ENCODE results near the gene HAND2. TPM values are rescaled to one million over a fixed set of nuclear protein-coding genes. Genes with fewer than 3 reads are reported as not detected.

Gene HAND2
- total RNA-seq, 1 donor from 2014 or later, result not detected

DNA sequence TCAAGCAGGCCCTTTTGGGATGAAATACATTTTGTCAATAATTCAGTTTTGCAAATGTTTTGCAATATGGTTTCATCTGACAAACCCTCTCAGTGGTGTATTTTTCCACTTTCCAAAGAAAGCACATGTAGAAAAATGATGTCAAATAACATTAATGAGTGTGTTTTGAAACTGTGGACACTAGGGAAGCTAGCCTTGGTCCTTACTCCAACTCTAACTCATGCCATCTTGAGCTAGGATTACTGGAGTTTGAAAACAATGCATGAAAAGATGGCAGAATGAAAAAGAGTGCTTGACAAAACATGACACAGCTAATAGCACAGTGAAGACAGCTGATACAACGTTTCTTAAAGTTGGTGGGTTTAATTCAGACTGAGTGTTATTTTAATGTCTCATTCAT lies 41.4 kb downstream of the HAND2 start:
- intact Hi-C loops (cut with micrococcal nuclease), result no loop called here
- peaks cover 9% of the 10 kb centered on the region for H3K4me1 Mint-ChIP-seq (ENCODE audit: low read depth)
- H3K9me3 Mint-ChIP-seq, result no peaks in the 10 kb centered on the region
- peaks cover 3% of the 10 kb centered on the region for H3K27me3 Mint-ChIP-seq (ENCODE audit: low read depth)
- no peak overlapping the region for H3K4me3 Mint-ChIP-seq (ENCODE audit: low read depth)
- DNase-seq (ENCODE audit: low spot score), result no peak
- no peak overlapping the region for H3K27ac Mint-ChIP-seq
- no peaks in the 10 kb centered on the region for H3K36me3 Mint-ChIP-seq (ENCODE audit: low read depth)

DNA sequence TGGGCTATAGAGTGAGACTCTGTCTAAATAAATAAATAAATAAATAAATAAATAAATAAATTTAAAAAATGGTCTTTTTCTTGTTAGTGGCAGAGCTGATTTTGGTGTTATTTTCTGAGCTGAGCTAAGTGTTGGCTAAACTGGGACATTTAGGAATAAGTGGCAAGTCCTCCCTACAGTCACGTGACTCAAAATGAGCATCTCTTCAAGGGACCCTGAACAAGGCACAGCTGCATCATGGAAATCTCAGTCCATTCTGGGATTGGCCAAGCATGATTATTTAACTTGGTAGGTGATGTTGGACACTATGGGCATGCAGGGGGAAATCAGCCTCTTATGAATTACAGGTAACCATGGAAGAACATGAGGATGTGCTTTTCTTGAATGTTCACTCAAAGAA lies 42.0 kb downstream of the HAND2 start:
- peaks cover 3% of the 10 kb centered on the region for H3K27me3 Mint-ChIP-seq (ENCODE audit: low read depth)
- DNase-seq (ENCODE audit: low spot score), result no peak
- no peak overlapping the region for H3K4me3 Mint-ChIP-seq (ENCODE audit: low read depth)
- no peak overlapping the region for H3K27ac Mint-ChIP-seq
- intact Hi-C loops (cut with micrococcal nuclease), result no loop called here
- no peaks in the 10 kb centered on the region for H3K9me3 Mint-ChIP-seq
- H3K36me3 Mint-ChIP-seq (ENCODE audit: low read depth), result no peaks in the 10 kb centered on the region
- H3K4me1 Mint-ChIP-seq (ENCODE audit: low read depth), result peaks cover 9% of the 10 kb centered on the region

DNA sequence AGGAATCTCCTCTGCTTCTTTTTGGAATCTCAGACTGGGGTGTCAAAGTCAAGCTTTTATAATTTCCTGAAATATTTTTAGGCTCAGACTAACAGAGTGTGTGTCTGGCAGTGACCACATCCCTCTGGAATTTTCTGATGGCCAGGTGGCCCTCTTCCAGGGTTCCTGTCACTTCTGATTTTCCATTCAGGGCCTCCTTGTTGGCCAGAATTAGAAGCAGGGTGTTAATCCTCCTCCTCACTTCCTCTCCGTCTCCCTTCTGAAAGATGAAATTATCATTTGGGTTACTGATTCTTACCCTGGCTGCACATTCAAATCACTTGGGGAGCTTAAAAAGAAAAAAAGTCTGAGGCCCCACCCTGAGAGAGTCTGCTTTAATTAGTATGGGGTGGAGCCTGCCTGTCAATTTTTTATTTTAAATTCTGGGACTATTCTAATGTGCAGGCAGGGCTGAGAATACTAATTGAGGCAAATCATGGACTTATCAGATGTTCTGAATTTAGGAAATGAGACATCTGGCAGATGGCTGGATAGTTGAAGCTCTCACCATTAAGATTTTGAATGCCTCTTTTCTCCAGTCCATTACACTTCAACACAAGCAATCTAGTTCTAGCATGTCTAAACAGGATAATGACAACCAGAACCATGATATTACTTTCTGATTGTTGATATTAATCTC lies 43.2 kb downstream of the HAND2 start:
- no peaks in the 10 kb centered on the region for H3K36me3 Mint-ChIP-seq (ENCODE audit: low read depth)
- intact Hi-C loops (cut with micrococcal nuclease), result no loop called here
- H3K4me3 Mint-ChIP-seq (ENCODE audit: low read depth), result no peak overlapping the region
- no peaks in the 10 kb centered on the region for H3K9me3 Mint-ChIP-seq
- peaks cover 9% of the 10 kb centered on the region for H3K4me1 Mint-ChIP-seq (ENCODE audit: low read depth)
- no peak overlapping the region for H3K27ac Mint-ChIP-seq
- H3K27me3 Mint-ChIP-seq (ENCODE audit: low read depth), result no peaks in the 10 kb centered on the region
- DNase-seq (ENCODE audit: low spot score), result no peak

DNA sequence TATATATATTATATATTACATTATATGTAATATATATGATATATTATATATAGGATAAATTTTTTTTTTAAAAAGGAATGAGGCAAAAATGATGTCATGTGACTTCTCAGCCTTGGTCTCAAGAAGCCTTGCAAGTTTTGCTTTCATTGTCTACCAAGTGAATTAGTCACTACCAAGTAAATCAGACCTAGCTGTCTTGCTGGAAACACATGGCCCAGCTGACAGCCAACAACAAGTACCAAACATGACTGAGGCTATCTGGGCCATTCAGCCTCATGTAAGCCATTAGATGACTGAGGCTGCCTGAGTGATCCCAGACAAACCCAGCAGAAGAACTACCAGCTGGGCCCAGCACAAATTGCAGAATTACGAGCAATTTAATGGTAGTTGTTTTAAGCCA lies 44.9 kb downstream of the HAND2 start:
- H3K4me1 Mint-ChIP-seq (ENCODE audit: low read depth), result no peaks in the 10 kb centered on the region
- no peak overlapping the region for H3K4me3 Mint-ChIP-seq (ENCODE audit: low read depth)
- peaks cover 1% of the 10 kb centered on the region for H3K27me3 Mint-ChIP-seq (ENCODE audit: low read depth)
- intact Hi-C loops (cut with micrococcal nuclease), result no loop called here
- no peak for DNase-seq (ENCODE audit: low spot score)
- no peak overlapping the region for H3K27ac Mint-ChIP-seq
- no peaks in the 10 kb centered on the region for H3K9me3 Mint-ChIP-seq
- H3K36me3 Mint-ChIP-seq (ENCODE audit: low read depth), result no peaks in the 10 kb centered on the region

DNA sequence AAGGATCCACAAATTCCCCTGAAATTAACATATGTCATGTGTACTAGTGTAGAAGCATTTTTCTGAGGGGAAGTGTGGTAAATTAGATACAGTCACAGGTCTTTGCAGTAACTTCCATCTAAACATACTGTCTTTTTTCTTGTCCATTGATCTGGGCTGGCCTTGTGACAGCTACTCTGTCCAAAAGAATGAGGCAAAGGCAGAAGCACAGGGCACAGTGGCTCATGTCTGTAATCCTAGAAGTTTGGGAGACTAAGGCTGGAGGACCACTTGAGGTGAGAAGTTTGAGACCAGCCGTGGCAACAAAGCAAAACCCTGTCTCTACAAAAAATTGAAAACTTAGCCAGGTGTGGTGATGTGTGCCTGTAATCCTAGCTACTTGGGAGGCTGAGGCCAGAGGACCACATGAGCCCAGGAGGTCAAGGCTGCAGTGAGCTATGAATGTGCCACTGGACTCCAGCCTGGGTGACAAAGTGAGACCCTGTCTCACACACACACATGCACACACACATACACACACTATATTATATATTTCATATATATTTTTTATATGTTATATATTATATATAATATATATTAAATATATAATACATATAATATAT lies 47.6 kb downstream of the HAND2 start:
- Mint-ChIP-seq H3K4me3 (ENCODE audit: low read depth) (no peak overlapping the region), H3K36me3 (ENCODE audit: low read depth) (no peaks in the 10 kb centered on the region), H3K4me1 (ENCODE audit: low read depth) (no peaks in the 10 kb centered on the region), H3K27me3 (ENCODE audit: low read depth) (peaks cover 1% of the 10 kb centered on the region), H3K9me3 (no peaks in the 10 kb centered on the region), H3K27ac (no peak overlapping the region)
- intact Hi-C loops (cut with micrococcal nuclease), result no loop called here
- DNase-seq (ENCODE audit: low spot score), result no peak

DNA sequence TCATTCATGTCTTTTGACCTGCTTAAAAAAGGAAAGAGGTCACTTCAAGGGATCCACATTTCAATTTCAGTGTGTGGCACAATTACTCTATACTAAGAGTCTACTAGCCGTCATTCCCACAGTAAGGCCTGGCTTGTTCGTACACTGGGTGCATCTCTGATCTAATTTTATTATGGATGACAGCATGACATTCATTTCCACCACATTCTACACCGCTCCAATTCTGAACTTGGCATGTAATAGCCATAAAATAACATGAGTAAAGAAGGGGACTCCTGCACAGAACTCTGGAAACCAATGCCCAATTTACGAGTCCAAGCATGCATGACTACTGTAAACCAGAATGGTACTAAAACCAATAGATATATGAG lies 51.1 kb downstream of the HAND2 start:
- H3K36me3 Mint-ChIP-seq (ENCODE audit: low read depth), result no peaks in the 10 kb centered on the region
- H3K9me3 Mint-ChIP-seq, result no peaks in the 10 kb centered on the region
- intact Hi-C loops (cut with micrococcal nuclease), result no loop called here
- DNase-seq (ENCODE audit: low spot score), result no peak
- peaks cover 1% of the 10 kb centered on the region for H3K27me3 Mint-ChIP-seq (ENCODE audit: low read depth)
- H3K4me1 Mint-ChIP-seq (ENCODE audit: low read depth), result no peaks in the 10 kb centered on the region
- H3K4me3 Mint-ChIP-seq (ENCODE audit: low read depth), result no peak overlapping the region
- no peak overlapping the region for H3K27ac Mint-ChIP-seq

DNA sequence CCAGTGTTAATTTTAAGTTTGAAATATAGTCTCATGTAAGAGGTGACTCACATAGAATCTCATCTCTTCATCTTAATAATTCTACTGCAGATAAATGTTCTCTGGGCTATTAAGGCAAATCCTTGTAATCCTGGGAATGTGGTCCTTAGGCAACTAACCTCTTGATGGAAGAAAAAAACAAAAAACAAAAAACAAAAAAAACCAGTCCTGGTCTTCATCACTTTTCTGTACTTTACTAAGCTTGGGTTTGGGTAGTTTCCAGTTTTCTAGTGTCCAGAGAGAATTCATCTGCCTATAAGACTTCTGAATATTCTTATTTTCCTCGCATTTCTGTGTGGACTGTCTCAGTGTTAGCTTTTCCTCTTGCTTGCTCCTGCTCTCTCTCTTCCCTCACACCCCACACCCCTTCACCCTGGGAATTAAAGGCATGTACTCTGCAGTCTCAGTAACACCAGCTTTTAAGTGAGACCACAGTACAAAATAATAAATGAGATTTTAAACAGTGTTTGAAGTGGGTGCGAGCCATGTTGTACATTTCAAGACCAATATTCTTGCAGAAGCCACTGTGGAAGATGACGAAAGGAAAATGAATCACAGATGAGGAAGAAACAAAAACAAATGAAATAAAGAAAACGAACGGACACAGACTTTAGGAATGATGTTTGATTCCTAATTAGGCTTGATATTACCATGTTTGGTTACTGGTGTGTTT lies 51.7 kb downstream of the HAND2 start:
- Mint-ChIP-seq H3K36me3 (ENCODE audit: low read depth) (no peaks in the 10 kb centered on the region), H3K27me3 (ENCODE audit: low read depth) (peaks cover 2% of the 10 kb centered on the region), H3K4me3 (ENCODE audit: low read depth) (no peak overlapping the region), H3K27ac (no peak overlapping the region), H3K4me1 (ENCODE audit: low read depth) (no peaks in the 10 kb centered on the region), H3K9me3 (no peaks in the 10 kb centered on the region)
- intact Hi-C loops (cut with micrococcal nuclease), result no loop called here
- DNase-seq (ENCODE audit: low spot score), result no peak

DNA sequence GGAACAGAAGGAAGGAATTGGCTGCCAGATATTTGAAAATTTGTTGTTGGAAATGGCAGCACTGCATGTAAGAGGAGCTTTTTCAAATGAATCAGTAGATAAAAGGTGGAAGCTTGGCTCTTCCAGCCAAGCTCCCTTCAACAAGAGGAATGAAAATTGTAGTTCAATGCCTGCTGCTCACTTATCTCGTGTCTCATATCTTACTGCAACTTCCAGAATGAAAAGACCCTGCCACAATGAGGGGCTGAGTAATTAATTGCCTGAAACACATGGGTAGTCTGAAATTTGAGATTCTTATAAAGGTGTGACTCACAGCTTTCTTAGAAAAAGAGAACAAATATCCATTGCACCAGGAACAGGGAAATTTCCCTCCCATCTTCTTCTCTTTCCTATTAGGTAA lies 53.0 kb downstream of the HAND2 start:
- Mint-ChIP-seq H3K27me3 (ENCODE audit: low read depth) (peaks cover 4% of the 10 kb centered on the region), H3K4me1 (ENCODE audit: low read depth) (no peaks in the 10 kb centered on the region), H3K4me3 (ENCODE audit: low read depth) (no peak overlapping the region), H3K27ac (no peak overlapping the region), H3K36me3 (ENCODE audit: low read depth) (no peaks in the 10 kb centered on the region), H3K9me3 (no peaks in the 10 kb centered on the region)
- DNase-seq (ENCODE audit: low spot score), result no peak
- intact Hi-C loops (cut with micrococcal nuclease), result no loop called here

Other genes with a start within 250 kb of the HAND2 start
- 380 and 393 TPM in 2 replicates for gene HMGB2, start 195.9 kb downstream of the HAND2 start, total RNA-seq
- 37.4 and 38.3 TPM in 2 replicates for gene SAP30, start 159.3 kb downstream of the HAND2 start, total RNA-seq
- not detected in 2 replicates for gene SCRG1, start 131.1 kb downstream of the HAND2 start, total RNA-seq

Data from activated T-helper 2 cell treated with anti-CD3 and anti-CD28 coated beads, Interferon-gamma antibody, Interleukin-2, Interleukin-4, amounts not matched to agents 10 μg/mL and 5 μg/mL and 100 μg/mL, durations not matched to agents 14 hours and 24 hours and 36 hours (primary cell).